ENCODE measurements around the gene KIAA0232.

The KIAA0232 gene

DNA sequence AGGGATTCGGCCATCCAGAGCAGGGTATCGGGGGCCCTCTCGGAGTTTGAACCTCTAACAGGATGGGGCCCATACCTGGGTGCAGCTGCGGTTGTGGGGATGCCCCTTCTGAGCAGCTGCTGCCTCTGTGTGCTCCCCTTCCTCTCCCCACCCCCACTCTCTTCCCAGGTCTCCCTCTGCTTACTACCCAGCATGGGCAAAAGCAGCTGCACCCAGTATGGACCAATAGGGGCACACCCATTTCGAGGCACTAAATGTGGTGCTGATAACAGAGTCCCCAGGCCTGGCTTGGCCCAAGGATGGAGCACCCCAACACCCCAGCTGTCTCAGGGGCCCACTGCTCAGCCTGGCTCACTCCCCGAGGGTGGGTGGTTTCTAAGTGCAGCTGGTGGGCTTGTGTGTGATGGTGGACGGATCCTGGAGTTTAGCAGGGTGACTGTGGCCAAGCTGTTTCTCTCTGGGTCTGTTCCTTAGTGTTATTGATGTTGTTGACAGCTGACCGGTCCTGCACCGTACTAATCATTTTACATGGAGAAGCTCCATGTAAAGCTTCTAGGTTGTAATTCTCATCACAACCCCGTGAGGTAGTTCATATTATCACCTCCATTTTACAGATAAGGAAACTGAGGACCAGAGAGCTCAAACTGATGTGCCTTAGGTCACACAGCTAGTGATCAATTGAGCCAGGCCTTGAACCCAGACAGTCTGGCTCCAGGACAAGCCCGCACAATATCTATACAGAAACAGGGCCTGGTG is 13.1 kb upstream of the KIAA0232 start:
- Histone ChIP-seq H3K4me2 (ENCODE audit: low read length) (no peak overlapping the region), H3K36me3 (ENCODE audit: control insufficient read depth, insufficient read depth, low read length) (no peaks in the 10 kb centered on the region), H3K79me2 (no peaks in the 10 kb centered on the region), H3K27ac (no peak overlapping the region), H3K4me3 (ENCODE audit: low read depth, low read length) (no peak overlapping the region), H2AFZ (no peak overlapping the region), H3K27me3 (ENCODE audit: control insufficient read depth, insufficient read depth, low read length) (no peaks in the 10 kb centered on the region), H3K9ac (no peak overlapping the region), H3K9me3 (ENCODE audit: control insufficient read depth, low read length) (no peaks in the 10 kb centered on the region), H3K4me1 (no peaks in the 10 kb centered on the region)
- TF ChIP-seq, protein P1, sequence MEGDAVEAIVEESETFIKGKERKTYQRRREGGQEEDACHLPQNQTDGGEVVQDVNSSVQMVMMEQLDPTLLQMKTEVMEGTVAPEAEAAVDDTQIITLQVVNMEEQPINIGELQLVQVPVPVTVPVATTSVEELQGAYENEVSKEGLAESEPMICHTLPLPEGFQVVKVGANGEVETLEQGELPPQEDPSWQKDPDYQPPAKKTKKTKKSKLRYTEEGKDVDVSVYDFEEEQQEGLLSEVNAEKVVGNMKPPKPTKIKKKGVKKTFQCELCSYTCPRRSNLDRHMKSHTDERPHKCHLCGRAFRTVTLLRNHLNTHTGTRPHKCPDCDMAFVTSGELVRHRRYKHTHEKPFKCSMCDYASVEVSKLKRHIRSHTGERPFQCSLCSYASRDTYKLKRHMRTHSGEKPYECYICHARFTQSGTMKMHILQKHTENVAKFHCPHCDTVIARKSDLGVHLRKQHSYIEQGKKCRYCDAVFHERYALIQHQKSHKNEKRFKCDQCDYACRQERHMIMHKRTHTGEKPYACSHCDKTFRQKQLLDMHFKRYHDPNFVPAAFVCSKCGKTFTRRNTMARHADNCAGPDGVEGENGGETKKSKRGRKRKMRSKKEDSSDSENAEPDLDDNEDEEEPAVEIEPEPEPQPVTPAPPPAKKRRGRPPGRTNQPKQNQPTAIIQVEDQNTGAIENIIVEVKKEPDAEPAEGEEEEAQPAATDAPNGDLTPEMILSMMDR (IDR thresholded peaks at IDR 0.05), result no peak

DNA sequence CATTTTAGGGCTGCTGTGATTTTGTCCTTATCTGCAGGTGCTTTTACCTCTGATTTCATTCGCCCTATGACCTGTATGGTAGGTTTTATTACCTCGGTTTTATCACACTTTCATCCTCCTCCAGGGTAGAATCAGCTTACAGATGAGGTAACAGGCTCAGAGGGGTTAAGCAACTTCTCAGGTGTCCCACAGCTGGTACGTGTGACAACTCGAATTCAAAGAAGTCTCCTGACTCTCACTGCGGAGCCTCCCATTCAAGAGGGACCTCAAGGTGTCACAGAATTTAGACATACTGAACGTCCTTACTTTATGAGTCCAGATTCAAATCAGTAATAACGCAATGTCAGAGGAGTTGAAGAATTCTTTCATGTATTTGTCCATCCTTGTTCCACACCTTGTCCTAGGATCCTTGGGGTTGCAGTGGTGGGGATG is 12.5 kb upstream of the KIAA0232 start:
- Histone ChIP-seq H3K27me3 (ENCODE audit: control insufficient read depth, insufficient read depth, low read length) (no peaks in the 10 kb centered on the region), H3K9ac (no peak overlapping the region), H3K79me2 (no peaks in the 10 kb centered on the region), H2AFZ (no peak overlapping the region), H3K36me3 (ENCODE audit: control insufficient read depth, insufficient read depth, low read length) (no peaks in the 10 kb centered on the region), H3K4me2 (ENCODE audit: low read length) (no peak overlapping the region), H3K4me3 (ENCODE audit: low read depth, low read length) (no peak overlapping the region), H3K4me1 (no peaks in the 10 kb centered on the region), H3K27ac (no peak overlapping the region), H3K9me3 (ENCODE audit: control insufficient read depth, low read length) (no peaks in the 10 kb centered on the region)
- TF ChIP-seq, protein P1 (IDR thresholded peaks at IDR 0.05), result no peak

DNA sequence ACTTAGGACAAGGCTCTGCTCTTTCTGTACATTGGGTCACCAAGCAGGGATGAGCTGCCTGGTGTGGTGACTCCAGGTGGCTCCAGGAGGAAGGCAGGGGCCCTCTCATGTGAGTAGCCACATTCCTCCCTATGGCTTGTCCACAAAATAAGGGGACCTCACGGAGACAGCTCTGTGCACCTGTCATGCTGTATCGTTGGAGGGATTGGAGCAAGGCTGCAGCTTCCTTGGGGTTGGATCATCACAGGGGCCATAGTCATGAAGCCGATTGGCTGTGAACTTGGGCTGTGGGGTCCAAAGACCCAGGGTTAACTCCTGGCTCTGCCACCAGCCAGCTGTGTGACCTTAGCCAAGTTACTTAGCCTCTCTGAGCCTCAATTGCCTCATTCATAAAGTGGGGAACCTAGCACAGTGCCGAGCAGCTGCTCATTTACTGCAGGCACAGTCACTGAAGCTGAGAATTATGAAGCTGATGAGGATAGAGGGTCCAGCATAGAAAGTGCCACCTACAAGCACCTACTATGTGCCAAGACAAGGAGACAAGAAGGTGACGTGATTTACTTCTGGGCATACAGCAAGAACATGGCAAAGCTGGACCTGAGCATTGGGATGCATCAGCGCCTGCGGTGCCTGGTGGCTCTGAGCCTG is 11.8 kb upstream of the KIAA0232 start:
- H3K9me3 ChIP-seq (ENCODE audit: control insufficient read depth, low read length), result no peaks in the 10 kb centered on the region
- H3K4me3 ChIP-seq (ENCODE audit: low read depth, low read length), result no peak overlapping the region
- TF ChIP-seq, protein P1 (IDR thresholded peaks at IDR 0.05), result no peak
- no peak overlapping the region for H2AFZ ChIP-seq
- H3K79me2 ChIP-seq, result no peaks in the 10 kb centered on the region
- H3K9ac ChIP-seq, result no peak overlapping the region
- no peaks in the 10 kb centered on the region for H3K4me1 ChIP-seq
- no peaks in the 10 kb centered on the region for H3K36me3 ChIP-seq (ENCODE audit: control insufficient read depth, insufficient read depth, low read length)
- no peak overlapping the region for H3K4me2 ChIP-seq (ENCODE audit: low read length)
- no peaks in the 10 kb centered on the region for H3K27me3 ChIP-seq (ENCODE audit: control insufficient read depth, insufficient read depth, low read length)
- no peak overlapping the region for H3K27ac ChIP-seq

DNA sequence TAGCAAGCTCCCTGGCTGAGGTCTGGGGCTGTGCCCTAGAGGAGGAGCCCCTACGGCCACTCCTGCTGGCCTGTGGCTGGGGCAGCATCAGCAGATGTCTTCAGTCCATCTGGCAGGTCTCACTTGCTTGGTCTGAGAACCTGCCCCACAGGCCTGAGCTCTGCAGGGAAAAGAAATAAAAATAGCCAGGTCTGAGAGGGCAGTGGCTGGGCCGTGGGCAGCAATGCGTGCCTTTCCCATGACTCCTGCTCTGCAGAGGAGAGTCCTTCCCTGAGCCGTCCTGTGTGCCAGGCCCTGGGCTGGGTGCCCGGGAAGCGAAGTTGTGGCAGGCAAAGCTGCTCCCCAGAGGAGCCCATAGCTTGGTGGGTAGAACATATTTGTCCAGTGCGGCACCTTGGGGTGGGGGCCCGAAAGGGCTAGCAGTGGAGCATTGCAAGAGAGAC is 11.3 kb upstream of the KIAA0232 start:
- Histone ChIP-seq H3K27me3 (ENCODE audit: control insufficient read depth, insufficient read depth, low read length) (no peaks in the 10 kb centered on the region), H3K4me1 (no peaks in the 10 kb centered on the region), H3K9me3 (ENCODE audit: control insufficient read depth, low read length) (no peaks in the 10 kb centered on the region), H3K27ac (no peak overlapping the region), H3K9ac (no peak overlapping the region), H3K4me3 (ENCODE audit: low read depth, low read length) (no peak overlapping the region), H3K4me2 (ENCODE audit: low read length) (no peak overlapping the region), H2AFZ (no peak overlapping the region), H3K79me2 (no peaks in the 10 kb centered on the region), H3K36me3 (ENCODE audit: control insufficient read depth, insufficient read depth, low read length) (no peaks in the 10 kb centered on the region)
- TF ChIP-seq, protein P1 (IDR thresholded peaks at IDR 0.05), result no peak

All from parathyroid adenoma (tissue), 2 donors.